Measurements from ENCODE around the gene HOXB5.

DNA sequence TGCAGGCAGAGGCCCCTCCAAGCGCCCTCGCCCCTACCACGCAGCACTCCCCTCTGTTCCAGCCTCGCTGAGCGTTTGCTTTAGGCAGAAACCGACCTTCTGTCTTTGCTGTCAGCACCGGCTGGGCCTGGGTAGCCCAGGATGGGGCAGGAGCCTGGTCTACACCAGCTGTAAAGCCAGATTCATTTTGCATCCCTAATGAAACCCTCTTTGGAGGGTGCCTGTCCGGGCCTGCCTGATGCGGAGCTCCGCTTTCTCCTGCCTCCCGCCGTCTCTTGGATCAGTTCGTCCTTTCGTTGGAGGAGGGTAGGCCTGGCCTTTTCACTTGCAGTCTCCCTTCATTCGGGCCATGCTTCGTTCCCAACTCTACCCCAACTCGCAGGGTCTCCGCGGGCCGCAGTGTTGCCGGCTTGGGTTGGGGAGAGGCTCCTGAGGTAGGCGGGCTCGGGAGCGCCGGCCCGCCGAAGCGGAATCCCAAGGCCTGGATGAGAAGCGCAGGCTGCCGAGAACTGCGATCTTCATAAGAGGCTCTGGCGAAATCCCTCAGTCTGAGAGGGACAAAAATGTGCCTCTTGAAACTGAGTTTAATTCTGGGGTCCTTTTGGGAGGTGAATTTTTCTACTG lies 26.4 kb upstream of the HOXB5 start:
- TF ChIP-seq POLR2A (IDR thresholded peaks at IDR 0.05; ENCODE audit: extremely low read depth, insufficient read length) (no peak), CTCF (IDR thresholded peaks at IDR 0.05; ENCODE audit: low read depth, low read length) (no peak), MYC (IDR thresholded peaks at IDR 0.05; ENCODE audit: low read depth, low read length) (no peak), MAX (IDR thresholded peaks at IDR 0.05; ENCODE audit: low read depth, low read length) (no peak)

All from NB4 (cell line).